MM.1S (cell line): ENCODE data around the gene DYNC2H1.
"Not testable (repeated sequence)": the region's sequence is repeated elsewhere in the genome, so short reads cannot be mapped to it uniquely, and the experiment has no call there.

ENCODE experiments used
- DNase-seq: peaks from one replicate; pipeline ENCODE4 v3.0.0-alpha.2; 2015
- H2AFZ ChIP-seq: fragments of 300-600 bp; sonication (generic); 2 replicates; pipeline ENCODE4 v1.6.0; 2016; ENCODE audit warnings: antibody characterized with exemption, low read length
- H3F3A ChIP-seq: fragments of 300-600 bp; sonication (generic); 2 replicates; pipeline ENCODE4 v1.6.1; 2016; ENCODE audit warnings: mild to moderate bottlenecking, antibody characterized with exemption, low read length, moderate library complexity, mixed read lengths; ENCODE audit not compliant: insufficient read depth
- H3K27ac ChIP-seq: fragments of 300-600 bp; sonication (generic); 2 replicates; pipeline ENCODE4 v1.5.1; 2016; ENCODE audit warnings: mild to moderate bottlenecking, low read length
- H3K27me3 ChIP-seq: fragments of 300-600 bp; sonication (generic); replicated peaks from 2 replicates; pipeline ENCODE4 v1.6.0; 2016; ENCODE audit warnings: low read length; ENCODE audit not compliant: insufficient read depth
- H3K36me3 ChIP-seq: fragments of 300-600 bp; sonication (generic); replicated peaks from 2 replicates; pipeline ENCODE4 v1.6.1; 2016; ENCODE audit warnings: mild to moderate bottlenecking, low read length, mixed read lengths; ENCODE audit not compliant: insufficient read depth
- H3K4me1 ChIP-seq: fragments of 300-600 bp; sonication (generic); 2 replicates; pipeline ENCODE4 v1.6.1; 2016; ENCODE audit warnings: low read length, mixed read lengths
- H3K4me2 ChIP-seq: fragments of 300-600 bp; sonication (generic); 2 replicates; pipeline ENCODE4 v1.6.0; 2016; ENCODE audit warnings: low read depth, low read length
- H3K4me3 ChIP-seq: fragments of 300-600 bp; sonication (generic); 2 replicates; pipeline ENCODE4 v1.5.1; 2016; ENCODE audit warnings: low read length, mixed read lengths
- H3K79me2 ChIP-seq: fragments of 300-600 bp; sonication (generic); 2 replicates; pipeline ENCODE4 v1.6.1; 2016; ENCODE audit warnings: mixed run types, low read length, mixed read lengths
- H3K9ac ChIP-seq: fragments of 300-600 bp; sonication (generic); 2 replicates; pipeline ENCODE4 v1.6.1; 2016; ENCODE audit warnings: low read length, mixed read lengths
- H3K9me2 ChIP-seq: fragments of 300-600 bp; sonication (generic); replicated peaks from 2 replicates; pipeline ENCODE4 v1.6.1; 2016; ENCODE audit warnings: mild to moderate bottlenecking, low read length, mixed read lengths; ENCODE audit not compliant: insufficient read depth
- H3K9me3 ChIP-seq: fragments of 300-600 bp; sonication (generic); replicated peaks from 2 replicates; pipeline ENCODE4 v1.6.1; 2016; ENCODE audit warnings: mild to moderate bottlenecking, low read length, mixed read lengths; ENCODE audit not compliant: insufficient read depth
- H4K20me1 ChIP-seq: fragments of 300-600 bp; sonication (generic); 2 replicates; pipeline ENCODE4 v1.6.1; 2016; ENCODE audit warnings: mild to moderate bottlenecking, low read length, moderate library complexity, mixed read lengths; ENCODE audit not compliant: insufficient read depth
- EZH2 ChIP-seq: fragments of 300-600 bp; sonication (generic); optimal IDR thresholded peaks from 2 replicates; pipeline ENCODE3; 2017; ENCODE audit warnings: low read depth, mild to moderate bottlenecking, antibody characterized with exemption, low read length, mixed read lengths
- EZH2phosphoT487 ChIP-seq: fragments of 300-600 bp; sonication (generic); IDR thresholded peaks from 2 replicates; pipeline ENCODE4 v1.6.1; 2018; ENCODE audit warnings: antibody characterized with exemption, low read length
- TF ChIP-seq, protein P1 (sequence below): fragments of 300-600 bp; sonication (generic); IDR thresholded peaks from 2 replicates; pipeline ENCODE4 v1.5.1; 2016; ENCODE audit warnings: antibody characterized with exemption, low read length, mixed read lengths

DYNC2H1 gene

DNA sequence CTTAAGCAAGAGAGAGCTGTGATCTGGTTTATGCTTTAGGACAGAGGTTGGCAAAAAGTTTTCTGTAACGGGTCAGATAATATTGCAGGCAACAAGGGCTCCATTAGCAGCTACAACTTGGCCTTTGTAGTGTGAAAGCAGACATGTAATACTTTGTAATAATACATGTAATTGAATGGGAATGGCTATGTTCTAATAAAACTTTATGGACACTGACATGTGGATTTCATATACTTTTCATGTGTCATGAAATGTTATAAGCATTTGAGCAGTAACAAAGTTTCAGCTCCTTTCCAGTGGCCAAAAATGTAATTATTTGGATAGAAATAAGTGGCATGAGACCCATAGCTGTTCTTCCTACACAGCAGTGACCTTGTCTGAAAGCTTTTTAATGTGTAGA is 3.1 kb downstream of the DYNC2H1 start:
- no peak overlapping the region for H3K4me2 ChIP-seq
- H4K20me1 ChIP-seq = no peaks in the 10 kb centered on the region
- H3K4me3 ChIP-seq = no peak overlapping the region

GRCh38 chr11:103114836-103115235 is 5.6 kb downstream of the DYNC2H1 start:
- no peaks in the 10 kb centered on the region for H3K79me2 ChIP-seq

More for the DNA sequence above, 3.1 kb downstream of the DYNC2H1 start:
- Histone ChIP-seq H3K27ac (no peak overlapping the region), H3K27me3 (no peaks in the 10 kb centered on the region), H3K9ac (no peak overlapping the region), H3K36me3 (no peaks in the 10 kb centered on the region), H3K9me3 (no peaks in the 10 kb centered on the region), H3K9me2 (no peaks in the 10 kb centered on the region), H3K4me1 (0 out of 2 replicates have a peak, but pooled peaks cover 3% of the 10 kb centered on the region), H2AFZ (no peak overlapping the region), H3K79me2 (no peaks in the 10 kb centered on the region), H3F3A (0 out of 2 replicates have a peak, but pooled peaks cover 3% of the 10 kb centered on the region)
- no peak for TF ChIP-seq EZH2phosphoT487
- TF ChIP-seq, protein P1, sequence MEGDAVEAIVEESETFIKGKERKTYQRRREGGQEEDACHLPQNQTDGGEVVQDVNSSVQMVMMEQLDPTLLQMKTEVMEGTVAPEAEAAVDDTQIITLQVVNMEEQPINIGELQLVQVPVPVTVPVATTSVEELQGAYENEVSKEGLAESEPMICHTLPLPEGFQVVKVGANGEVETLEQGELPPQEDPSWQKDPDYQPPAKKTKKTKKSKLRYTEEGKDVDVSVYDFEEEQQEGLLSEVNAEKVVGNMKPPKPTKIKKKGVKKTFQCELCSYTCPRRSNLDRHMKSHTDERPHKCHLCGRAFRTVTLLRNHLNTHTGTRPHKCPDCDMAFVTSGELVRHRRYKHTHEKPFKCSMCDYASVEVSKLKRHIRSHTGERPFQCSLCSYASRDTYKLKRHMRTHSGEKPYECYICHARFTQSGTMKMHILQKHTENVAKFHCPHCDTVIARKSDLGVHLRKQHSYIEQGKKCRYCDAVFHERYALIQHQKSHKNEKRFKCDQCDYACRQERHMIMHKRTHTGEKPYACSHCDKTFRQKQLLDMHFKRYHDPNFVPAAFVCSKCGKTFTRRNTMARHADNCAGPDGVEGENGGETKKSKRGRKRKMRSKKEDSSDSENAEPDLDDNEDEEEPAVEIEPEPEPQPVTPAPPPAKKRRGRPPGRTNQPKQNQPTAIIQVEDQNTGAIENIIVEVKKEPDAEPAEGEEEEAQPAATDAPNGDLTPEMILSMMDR = no peak
- TF ChIP-seq EZH2 = no peak
- no peak for DNase-seq

GRCh38 chr11:103125462-103125861 is 16.2 kb downstream of the DYNC2H1 start:
- no peaks in the 10 kb centered on the region for H3K9me3 ChIP-seq
- no peak overlapping the region for H3K27ac ChIP-seq
- H3K4me3 ChIP-seq = no peak overlapping the region
- no peaks in the 10 kb centered on the region for H3K79me2 ChIP-seq
- H3K9me2 ChIP-seq = no peaks in the 10 kb centered on the region
- no peak overlapping the region for H3K9ac ChIP-seq
- H3K36me3 ChIP-seq = no peaks in the 10 kb centered on the region
- H3K27me3 ChIP-seq = no peaks in the 10 kb centered on the region
- no peak overlapping the region for H3K4me2 ChIP-seq
- no peaks in the 10 kb centered on the region for H4K20me1 ChIP-seq
- no peaks in the 10 kb centered on the region for H3F3A ChIP-seq
- DNase-seq = no peak
- no peaks in the 10 kb centered on the region for H3K4me1 ChIP-seq
- no peak overlapping the region for H2AFZ ChIP-seq
- TF ChIP-seq, protein P1 = no peak
- TF ChIP-seq EZH2phosphoT487 = no peak
- no peak for TF ChIP-seq EZH2

More at GRCh38 chr11:103114836-103115235, 5.6 kb downstream of the DYNC2H1 start:
- DNase-seq = no peak
- H3K4me2 ChIP-seq = no peak overlapping the region
- no peaks in the 10 kb centered on the region for H4K20me1 ChIP-seq
- TF ChIP-seq, protein P1 = no peak
- H3K9me2 ChIP-seq = no peaks in the 10 kb centered on the region
- no peak overlapping the region for H3K27ac ChIP-seq
- H3K4me3 ChIP-seq = no peak overlapping the region
- no peaks in the 10 kb centered on the region for H3K9me3 ChIP-seq
- H3K27me3 ChIP-seq = no peaks in the 10 kb centered on the region
- H3K4me1 ChIP-seq = no peaks in the 10 kb centered on the region
- no peak overlapping the region for H2AFZ ChIP-seq
- H3K36me3 ChIP-seq = no peaks in the 10 kb centered on the region
- no peak overlapping the region for H3K9ac ChIP-seq
- H3F3A ChIP-seq = no peaks in the 10 kb centered on the region

DNA sequence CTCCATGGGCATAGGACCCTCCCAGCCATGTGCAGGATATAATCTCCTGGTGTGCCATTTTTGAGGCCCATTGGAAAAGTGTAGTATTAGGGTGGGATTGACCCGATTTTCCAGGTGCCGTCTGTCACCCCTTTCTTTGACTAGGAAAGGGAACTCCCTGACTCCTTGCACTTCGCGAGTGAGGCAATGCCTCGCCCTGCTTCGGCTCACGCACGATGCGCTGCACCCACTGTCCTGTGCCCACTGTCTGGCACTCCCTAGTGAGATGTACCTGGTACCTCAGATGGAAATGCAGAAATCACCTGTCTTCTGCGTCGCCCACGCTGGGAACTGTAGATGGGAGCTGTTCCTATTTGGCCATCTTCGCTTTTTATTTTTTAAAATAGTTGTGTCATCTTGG is 32.8 kb downstream of the DYNC2H1 start:
- H2AFZ ChIP-seq, H3K36me3 ChIP-seq, H3K9me2 ChIP-seq, H3F3A ChIP-seq, H3K4me2 ChIP-seq, H3K79me2 ChIP-seq, H3K4me1 ChIP-seq, H4K20me1 ChIP-seq, H3K27ac ChIP-seq, DNase-seq, H3K27me3 ChIP-seq, H3K9ac ChIP-seq, H3K4me3 ChIP-seq, H3K9me3 ChIP-seq: not testable (repeated sequence)
